Calu3 (cell line): Measurements from ENCODE around the gene ALAD. TPM values are rescaled to one million over a fixed set of nuclear protein-coding genes. Genes with fewer than 3 reads are reported as not detected.

Source experiments
- BruUV-seq: library from RNA; stranded (reverse); fragments of 400-500 nt; replicated peaks from 2 replicates; lab custom pipeline; 2021; lab: Mats Ljungman, UMichigan
- CTCF ChIA-PET: fragments of 300-600 bp; sonication (Branson Sonifier 250); formaldehyde crosslinking; loops from one replicate; lab custom pipeline; 2022; ENCODE audit warnings: antibody characterized with exemption; lab: Charles Lee
- DNase-seq: peaks from one replicate; pipeline ENCODE4 v3.0.0; 2022
- H3K27ac Mint-ChIP-seq: one replicate; pipeline ENCODE4 v1.8.0; 2022; ENCODE audit warnings: mixed read lengths; ENCODE audit not compliant: unreplicated experiment
- H3K27me3 Mint-ChIP-seq: one replicate; pipeline ENCODE4 v1.8.0; 2022; ENCODE audit warnings: mixed read lengths; ENCODE audit not compliant: unreplicated experiment
- H3K36me3 Mint-ChIP-seq: one replicate; pipeline ENCODE4 v1.8.0; 2022; ENCODE audit warnings: mild to moderate bottlenecking, moderate library complexity, mixed read lengths; ENCODE audit not compliant: insufficient read depth, unreplicated experiment
- H3K4me1 Mint-ChIP-seq: one replicate; pipeline ENCODE4 v1.8.0; 2022; ENCODE audit warnings: mild to moderate bottlenecking, low read depth, mixed read lengths; ENCODE audit not compliant: unreplicated experiment
- H3K4me3 Mint-ChIP-seq: one replicate; pipeline ENCODE4 v1.8.0; 2022; ENCODE audit warnings: mild to moderate bottlenecking, low read depth, moderate library complexity, mixed read lengths; ENCODE audit not compliant: unreplicated experiment
- H3K9me3 Mint-ChIP-seq: one replicate; pipeline ENCODE4 v1.8.0; 2022; ENCODE audit warnings: low read depth, mixed read lengths; ENCODE audit not compliant: unreplicated experiment
- intact Hi-C: fragments of 100-400 bp; cut with micrococcal nuclease; formaldehyde crosslinking; loops from one replicate; pipeline ENCODE4 v1.10.0; 2022; ENCODE audit not compliant: unreplicated experiment
- total RNA-seq: library from RNA; stranded (reverse); gene quantifications from 2 replicates; pipeline ENCODE4 v1.2.3, GENCODE V29; 2022
- TF ChIP-seq, protein P1 (sequence below): fragments of 200-600 bp; IDR thresholded peaks from one replicate; pipeline ENCODE4 v1.8.0; 2022; ENCODE audit warnings: antibody characterized with exemption; ENCODE audit not compliant: unreplicated experiment

ALAD gene
- total RNA-seq, 1 experiment from 2014 or later: 20.6 TPM

DNA sequence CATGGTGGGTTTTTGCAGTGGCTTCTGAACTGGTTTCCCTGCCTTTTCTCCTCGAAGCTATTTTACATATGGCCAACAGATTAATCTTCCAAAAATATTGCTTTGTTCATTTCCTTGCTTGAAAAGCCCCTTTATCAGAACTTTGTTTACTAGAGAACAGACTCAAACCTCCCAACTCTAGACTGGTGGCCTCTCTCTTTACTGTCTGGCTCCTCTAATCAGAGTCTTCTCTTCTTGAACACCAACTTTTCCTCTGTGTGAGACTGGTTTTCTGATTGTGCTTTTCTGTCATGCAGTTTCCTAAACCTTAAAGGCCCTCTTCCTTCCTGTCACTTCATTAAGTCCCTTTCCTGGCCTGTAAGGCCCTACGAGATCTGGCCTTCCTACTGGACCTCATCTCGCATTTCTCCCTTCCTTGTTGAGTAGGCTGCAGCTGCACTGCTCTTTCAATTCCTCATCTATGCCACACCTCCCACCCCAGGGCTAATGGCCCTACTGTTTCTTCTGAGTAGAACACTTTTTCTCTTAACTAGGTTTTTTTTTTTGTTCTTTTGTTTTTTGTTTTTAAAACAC lies 15.2 kb upstream of the ALAD start:
- TF ChIP-seq, protein P1, sequence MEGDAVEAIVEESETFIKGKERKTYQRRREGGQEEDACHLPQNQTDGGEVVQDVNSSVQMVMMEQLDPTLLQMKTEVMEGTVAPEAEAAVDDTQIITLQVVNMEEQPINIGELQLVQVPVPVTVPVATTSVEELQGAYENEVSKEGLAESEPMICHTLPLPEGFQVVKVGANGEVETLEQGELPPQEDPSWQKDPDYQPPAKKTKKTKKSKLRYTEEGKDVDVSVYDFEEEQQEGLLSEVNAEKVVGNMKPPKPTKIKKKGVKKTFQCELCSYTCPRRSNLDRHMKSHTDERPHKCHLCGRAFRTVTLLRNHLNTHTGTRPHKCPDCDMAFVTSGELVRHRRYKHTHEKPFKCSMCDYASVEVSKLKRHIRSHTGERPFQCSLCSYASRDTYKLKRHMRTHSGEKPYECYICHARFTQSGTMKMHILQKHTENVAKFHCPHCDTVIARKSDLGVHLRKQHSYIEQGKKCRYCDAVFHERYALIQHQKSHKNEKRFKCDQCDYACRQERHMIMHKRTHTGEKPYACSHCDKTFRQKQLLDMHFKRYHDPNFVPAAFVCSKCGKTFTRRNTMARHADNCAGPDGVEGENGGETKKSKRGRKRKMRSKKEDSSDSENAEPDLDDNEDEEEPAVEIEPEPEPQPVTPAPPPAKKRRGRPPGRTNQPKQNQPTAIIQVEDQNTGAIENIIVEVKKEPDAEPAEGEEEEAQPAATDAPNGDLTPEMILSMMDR: no peak
- Mint-ChIP-seq H3K27me3 (no peaks in the 10 kb centered on the region), H3K27ac (no peak overlapping the region), H3K4me3 (no peak overlapping the region), H3K9me3 (no peaks in the 10 kb centered on the region), H3K36me3 (peaks cover 3% of the 10 kb centered on the region), H3K4me1 (no peaks in the 10 kb centered on the region)
- no TSS peak for BruUV-seq
- DNase-seq: no peak
- CTCF ChIA-PET: interaction anchor here (1.0 kb wide), 1 partner anchor 11 kb away, joined by 3 read pairs; no protein-coding TSS in a partner anchor
- intact Hi-C loops: no loop called here

DNA sequence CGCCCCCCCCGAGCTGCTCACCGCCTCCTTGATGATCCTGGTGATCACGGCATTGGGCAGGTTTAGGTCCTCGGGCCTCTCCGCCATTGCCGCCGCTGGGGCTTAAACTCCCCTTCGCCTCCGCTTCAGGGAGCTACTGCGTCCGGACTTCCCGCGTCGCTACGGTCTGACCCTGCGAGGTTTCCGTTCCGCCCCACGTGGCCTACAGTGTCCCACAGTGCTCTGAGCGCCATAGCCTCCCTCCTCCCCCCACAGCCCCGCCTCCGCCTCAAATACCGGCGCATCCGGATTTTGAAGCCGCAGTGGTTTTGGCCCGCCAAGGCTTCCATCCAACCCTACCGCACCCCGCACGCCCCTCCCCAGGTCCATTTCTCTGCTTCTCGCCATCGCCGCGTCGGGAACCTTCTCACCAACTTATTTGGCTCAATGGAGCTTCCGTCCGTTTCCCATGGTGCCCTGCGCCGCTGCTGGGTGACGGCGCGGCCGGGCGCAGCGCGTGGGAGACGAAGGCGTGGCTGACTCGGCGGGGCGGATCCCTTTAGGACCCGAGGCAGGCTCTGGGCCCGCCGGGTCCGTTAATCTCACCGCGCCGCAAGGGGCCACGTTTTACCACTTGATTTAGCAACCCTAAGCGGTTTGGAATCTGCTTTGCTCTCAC lies 9.3 kb upstream of the ALAD start, which contains the start of the genes C9orf43 and POLE3:
Gene C9orf43, plus strand, starts transcription at position 541 of the 658 bp plus-strand sequence. CDS start 2,747 bp downstream, outside the sequence.
Gene POLE3, minus strand, starts transcription at position 469 of the 658 bp plus-strand sequence. Its CDS starts 382 bp downstream, at position 87.
- H3K27me3 Mint-ChIP-seq: no peaks in the 10 kb centered on the region
- no TSS peak for BruUV-seq
- TF ChIP-seq, protein P1: no peak
- DNase-seq: peak; percentile 89
- intact Hi-C loops: no loop called here
- CTCF ChIA-PET: interaction anchor here (0.7 to 1.3 kb wide), 5 partner anchors 9 to 248 kb away, joined by 3 to 8 read pairs (median 3); partner anchors contain the start of gene ALAD
- H3K4me1 Mint-ChIP-seq: peaks cover 9% of the 10 kb centered on the region
- H3K4me3 Mint-ChIP-seq: peak within 1 kb of the TSS; percentile 95
- peaks cover 31% of the 10 kb centered on the region for H3K36me3 Mint-ChIP-seq
- H3K27ac Mint-ChIP-seq: peak within 1 kb of the TSS; percentile 97
- H3K9me3 Mint-ChIP-seq: no peaks in the 10 kb centered on the region

DNA sequence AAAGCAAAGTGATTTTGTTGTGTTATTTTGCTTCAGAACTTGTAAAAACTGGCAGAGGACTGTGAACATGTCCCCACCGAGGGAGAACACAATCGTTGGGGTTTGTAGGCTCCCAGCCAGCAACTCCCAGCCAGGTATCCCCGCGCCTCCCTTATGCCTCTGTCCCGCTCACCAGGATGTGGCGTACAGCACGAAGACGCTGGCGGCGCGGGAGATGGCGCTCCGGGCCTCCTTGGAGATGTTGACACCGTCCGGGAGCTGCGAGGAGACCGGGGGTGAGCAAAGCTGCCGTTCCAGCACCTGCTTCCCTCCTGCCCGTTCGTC lies 8.8 kb upstream of the ALAD start:
- H3K4me3 Mint-ChIP-seq: peak overlapping the region; percentile 95
- no TSS peak for BruUV-seq
- peaks cover 31% of the 10 kb centered on the region for H3K36me3 Mint-ChIP-seq
- peaks cover 9% of the 10 kb centered on the region for H3K4me1 Mint-ChIP-seq
- no peaks in the 10 kb centered on the region for H3K9me3 Mint-ChIP-seq
- H3K27me3 Mint-ChIP-seq: no peaks in the 10 kb centered on the region
- intact Hi-C loops: no loop called here
- TF ChIP-seq, protein P1: no peak
- DNase-seq: no peak
- peak overlapping the region; percentile 97 for H3K27ac Mint-ChIP-seq
- CTCF ChIA-PET: interaction anchor here (0.7 to 1.3 kb wide), 4 partner anchors 9 to 248 kb away, joined by 3 to 8 read pairs (median 3); partner anchors contain the start of gene ALAD

DNA sequence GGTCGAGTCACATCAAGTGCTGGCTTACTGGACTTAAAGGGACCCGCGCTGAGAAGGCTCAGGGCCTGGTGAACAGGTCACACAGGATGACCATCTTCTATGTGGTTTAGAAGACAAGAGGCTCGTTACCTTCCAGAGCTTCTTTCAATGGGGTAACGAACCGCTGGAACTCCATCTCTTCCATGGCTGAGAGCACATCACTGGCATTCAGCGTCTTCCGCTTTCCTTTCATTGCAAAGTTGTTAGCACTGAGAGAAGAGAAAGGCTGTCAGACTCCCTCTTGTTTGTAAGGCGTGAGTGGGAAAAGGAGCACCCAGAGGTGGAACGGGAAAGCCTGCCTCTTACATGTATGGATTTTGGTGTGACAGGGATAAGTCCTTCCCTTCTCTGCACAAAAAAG lies 8.4 kb upstream of the ALAD start:
- CTCF ChIA-PET: interaction anchor here (1.0 to 1.3 kb wide), 3 partner anchors 9 to 248 kb away, joined by 3 to 8 read pairs (median 3); partner anchors contain the start of gene ALAD
- intact Hi-C loops: no loop called here
- Mint-ChIP-seq H3K27me3 (no peaks in the 10 kb centered on the region), H3K27ac (no peak overlapping the region), H3K36me3 (peaks cover 31% of the 10 kb centered on the region), H3K4me1 (peaks cover 9% of the 10 kb centered on the region), H3K4me3 (peak overlapping the region; percentile 95), H3K9me3 (no peaks in the 10 kb centered on the region)
- TSS peak; percentile 66 for BruUV-seq
- no peak for DNase-seq
- TF ChIP-seq, protein P1: no peak
